Measurements from ENCODE around the gene SSBP1. TPM values are rescaled to one million over a fixed set of nuclear protein-coding genes. Genes with fewer than 3 reads are reported as not detected.

Gene SSBP1
- total RNA-seq, 2 experiments from 2014 or later = 177 to 178 TPM

GRCh38 chr7:141696348-141696747 lies 41.8 kb upstream of the SSBP1 start:
- H3K36me3 ChIP-seq (ENCODE audit: insufficient read depth, low read length) = no peaks in the 10 kb centered on the region
- no peak overlapping the region for H3K4me3 ChIP-seq (ENCODE audit: low read depth, low read length, poor library complexity, severe bottlenecking)
- BruUV-seq (replicated peaks) = no TSS peak
- ChIA-PET POLR2A (interaction anchor here (0.5 to 1.4 kb wide), 4 partner anchors 9 to 1009 kb away, joined by 3 to 4 read pairs (median 4); no protein-coding TSS in a partner anchor), CTCF (ENCODE audit: unreplicated experiment) (no interaction called here)
- DNase-seq (ENCODE audit: low spot score) = no peak
- H3K79me2 ChIP-seq (ENCODE audit: insufficient read depth, low read depth, low read length) = no peaks in the 10 kb centered on the region
- H4K20me1 ChIP-seq (ENCODE audit: insufficient read depth, low read length) = no peaks in the 10 kb centered on the region; the same call in 1 of the 2 replicates
- peaks cover 4% of the 10 kb centered on the region for H3K4me1 ChIP-seq (ENCODE audit: insufficient read depth, low read length, poor library complexity, severe bottlenecking)
- H2AFZ ChIP-seq (ENCODE audit: low read length) = no peak overlapping the region
- H3K27ac ChIP-seq (ENCODE audit: low read depth, low read length, poor library complexity, severe bottlenecking) = no peak overlapping the region
- no peaks in the 10 kb centered on the region for H3K9me2 ChIP-seq (ENCODE audit: insufficient read depth, low read length)
- no peak overlapping the region for H3K4me2 ChIP-seq (ENCODE audit: low read length)
- intact Hi-C loops (cut with micrococcal nuclease; ENCODE audit: unreplicated experiment) = no loop called here
- no peak for TF ChIP-seq EZH2phosphoT487 (IDR thresholded peaks at IDR 0.05; ENCODE audit: borderline replicate concordance, low read depth, low read length)
- no peak for TF ChIP-seq CTCF (conservative IDR thresholded peaks at IDR 0.05; ENCODE audit: low read length)
- no peaks in the 10 kb centered on the region for H3K9me3 ChIP-seq (ENCODE audit: low read length)

- Histone ChIP-seq H3K27ac (ENCODE audit: low read depth, low read length, poor library complexity, severe bottlenecking) (no peak overlapping the region), H2AFZ (ENCODE audit: low read length) (no peak overlapping the region), H3K4me1 (ENCODE audit: insufficient read depth, low read length, poor library complexity, severe bottlenecking) (peaks cover 5% of the 10 kb centered on the region), H3K9me2 (ENCODE audit: insufficient read depth, low read length) (no peaks in the 10 kb centered on the region), H4K20me1 (ENCODE audit: insufficient read depth, low read length) (no peaks in the 10 kb centered on the region; the same call in 1 of the 2 replicates), H3K4me2 (ENCODE audit: low read length) (no peak overlapping the region), H3K4me3 (ENCODE audit: low read depth, low read length, poor library complexity, severe bottlenecking) (no peak overlapping the region), H3K79me2 (ENCODE audit: insufficient read depth, low read depth, low read length) (no peaks in the 10 kb centered on the region), H3K36me3 (ENCODE audit: insufficient read depth, low read length) (no peaks in the 10 kb centered on the region), H3K9me3 (ENCODE audit: low read length) (no peaks in the 10 kb centered on the region)
- intact Hi-C loops (cut with micrococcal nuclease; ENCODE audit: unreplicated experiment) = no loop called here
- TF ChIP-seq CTCF (conservative IDR thresholded peaks at IDR 0.05; ENCODE audit: low read length) = no peak
- TF ChIP-seq EZH2phosphoT487 (IDR thresholded peaks at IDR 0.05; ENCODE audit: borderline replicate concordance, low read depth, low read length) = no peak
- BruUV-seq (replicated peaks) = no TSS peak
- DNase-seq (ENCODE audit: low spot score) = no peak
- ChIA-PET POLR2A (interaction anchor here (0.6 kb wide), 1 partner anchor 11 kb away, joined by 4 read pairs; the partner anchor contains the start of gene WEE2), CTCF (ENCODE audit: unreplicated experiment) (no interaction called here)
These were observed 40.8 kb upstream of the SSBP1 start for GRCh38 chr7:141697211-141697871.

DNA sequence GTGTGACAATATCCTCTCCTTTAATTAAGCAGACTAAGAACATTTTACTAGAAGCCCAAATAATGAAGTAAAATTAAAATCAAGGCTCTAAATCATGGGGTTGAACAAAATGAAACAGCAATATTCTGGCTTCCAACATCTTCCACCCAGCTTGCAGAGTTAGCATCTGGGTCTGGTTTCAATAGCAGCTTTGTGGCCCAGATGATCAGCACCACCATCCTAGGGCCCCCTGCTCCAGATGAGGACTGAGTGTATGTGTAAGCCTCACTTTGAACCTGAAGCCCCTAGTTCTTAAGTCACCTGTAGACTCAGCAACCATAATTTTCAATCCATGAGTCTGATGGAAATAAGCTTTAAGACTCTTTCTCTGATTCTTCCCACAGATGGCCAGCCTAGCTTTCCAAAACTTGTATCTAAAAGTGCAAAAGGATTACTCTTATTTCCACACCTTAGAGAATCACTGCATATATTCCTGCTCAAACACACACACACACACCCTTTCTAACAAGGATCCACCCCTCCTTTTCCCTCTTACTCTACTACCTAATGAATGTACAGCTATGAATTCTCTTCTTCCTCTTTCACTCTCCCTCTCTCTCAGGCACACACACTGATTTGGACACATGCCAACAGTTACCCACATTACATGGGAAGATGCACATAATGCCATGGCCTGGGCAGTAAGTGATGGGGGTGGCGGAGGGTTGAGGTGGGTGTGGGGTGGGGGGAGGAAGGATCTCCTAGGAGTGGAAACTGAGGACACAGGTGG lies 39.7 kb upstream of the SSBP1 start:
- intact Hi-C loops (cut with micrococcal nuclease; ENCODE audit: unreplicated experiment) = no loop called here
- Histone ChIP-seq H3K79me2 (ENCODE audit: insufficient read depth, low read depth, low read length) (no peaks in the 10 kb centered on the region), H3K27ac (ENCODE audit: low read depth, low read length, poor library complexity, severe bottlenecking) (no peak overlapping the region), H3K9me2 (ENCODE audit: insufficient read depth, low read length) (no peaks in the 10 kb centered on the region), H3K4me3 (ENCODE audit: low read depth, low read length, poor library complexity, severe bottlenecking) (no peak overlapping the region), H4K20me1 (ENCODE audit: insufficient read depth, low read length) (no peaks in the 10 kb centered on the region; the same call in 1 of the 2 replicates), H3K36me3 (ENCODE audit: insufficient read depth, low read length) (no peaks in the 10 kb centered on the region), H2AFZ (ENCODE audit: low read length) (no peak overlapping the region), H3K4me2 (ENCODE audit: low read length) (no peak overlapping the region), H3K4me1 (ENCODE audit: insufficient read depth, low read length, poor library complexity, severe bottlenecking) (peaks cover 9% of the 10 kb centered on the region), H3K9me3 (ENCODE audit: low read length) (no peaks in the 10 kb centered on the region)
- ChIA-PET POLR2A (no interaction called here), CTCF (ENCODE audit: unreplicated experiment) (no interaction called here)
- BruUV-seq (replicated peaks) = no TSS peak
- no peak for DNase-seq (ENCODE audit: low spot score)
- no peak for TF ChIP-seq CTCF (conservative IDR thresholded peaks at IDR 0.05; ENCODE audit: low read length)
- TF ChIP-seq EZH2phosphoT487 (IDR thresholded peaks at IDR 0.05; ENCODE audit: borderline replicate concordance, low read depth, low read length) = no peak

Measured in OCI-LY7 (cell line).